COLO668 (cell line): ENCODE results near the gene FBXO24.
"Not testable (repeated sequence)": the region's sequence is repeated elsewhere in the genome, so short reads cannot be mapped to it uniquely, and the experiment has no call there.

Experiments used
- DNase-seq: peaks from one replicate; lab custom pipeline; 2025; ENCODE audit not compliant: unreplicated experiment; lab: John Stamatoyannopoulos, UW

FBXO24 gene

DNA sequence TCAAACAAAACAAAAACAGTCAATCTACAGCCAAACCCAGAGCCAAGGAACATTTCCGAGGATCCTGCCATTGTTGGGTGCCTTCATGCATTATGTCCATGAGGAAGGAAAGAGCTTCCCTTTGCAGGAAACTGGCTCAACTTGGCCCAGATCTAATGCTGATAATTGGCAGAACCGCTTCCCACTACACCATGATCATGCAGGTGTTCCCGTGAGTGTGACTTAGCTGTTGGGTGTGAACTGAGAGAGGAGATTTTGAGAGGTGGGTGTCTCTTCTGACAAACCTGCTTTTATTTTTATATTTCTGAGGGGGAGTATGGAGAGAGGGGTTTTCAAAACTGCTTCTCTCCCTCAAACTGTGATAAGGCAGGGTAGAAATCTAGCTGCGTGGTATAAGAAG, 27.0 kb upstream of the FBXO24 start:
- DNase-seq = no peak

DNA sequence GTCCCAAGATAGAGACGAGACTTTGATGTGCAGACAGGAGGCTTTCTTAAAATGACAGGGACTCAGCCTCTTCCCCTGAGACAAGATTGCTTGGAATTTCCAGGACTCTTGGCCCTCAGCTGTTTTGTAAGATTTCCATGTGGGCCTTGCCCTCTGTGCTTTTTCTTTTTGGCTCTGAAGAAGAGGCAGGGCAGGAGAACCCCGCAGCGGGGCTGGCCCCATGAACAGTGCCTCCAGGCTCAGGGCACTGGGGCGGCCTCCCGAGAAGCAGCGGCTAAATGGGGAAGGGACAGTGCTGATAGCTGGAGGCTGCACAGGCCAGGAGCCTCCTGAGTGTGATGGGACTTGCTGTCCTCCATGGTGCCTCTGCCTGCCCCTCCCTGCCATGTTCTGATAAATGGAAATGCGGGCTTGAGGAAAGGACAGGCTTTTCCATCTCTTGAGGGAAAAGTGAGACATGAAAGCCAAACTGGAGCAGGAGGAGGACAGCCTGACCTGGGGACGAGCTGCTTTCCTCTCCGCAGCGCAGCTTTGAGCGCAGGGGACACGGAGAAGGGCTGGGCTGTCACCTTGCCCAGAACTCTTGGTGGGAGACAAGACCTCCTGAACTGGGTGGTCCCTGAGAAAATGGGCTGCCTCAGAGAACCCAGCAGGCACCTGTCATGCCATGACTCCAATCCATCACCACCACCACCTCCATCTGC, 24.5 kb upstream of the FBXO24 start:
- DNase-seq = no peak

DNA sequence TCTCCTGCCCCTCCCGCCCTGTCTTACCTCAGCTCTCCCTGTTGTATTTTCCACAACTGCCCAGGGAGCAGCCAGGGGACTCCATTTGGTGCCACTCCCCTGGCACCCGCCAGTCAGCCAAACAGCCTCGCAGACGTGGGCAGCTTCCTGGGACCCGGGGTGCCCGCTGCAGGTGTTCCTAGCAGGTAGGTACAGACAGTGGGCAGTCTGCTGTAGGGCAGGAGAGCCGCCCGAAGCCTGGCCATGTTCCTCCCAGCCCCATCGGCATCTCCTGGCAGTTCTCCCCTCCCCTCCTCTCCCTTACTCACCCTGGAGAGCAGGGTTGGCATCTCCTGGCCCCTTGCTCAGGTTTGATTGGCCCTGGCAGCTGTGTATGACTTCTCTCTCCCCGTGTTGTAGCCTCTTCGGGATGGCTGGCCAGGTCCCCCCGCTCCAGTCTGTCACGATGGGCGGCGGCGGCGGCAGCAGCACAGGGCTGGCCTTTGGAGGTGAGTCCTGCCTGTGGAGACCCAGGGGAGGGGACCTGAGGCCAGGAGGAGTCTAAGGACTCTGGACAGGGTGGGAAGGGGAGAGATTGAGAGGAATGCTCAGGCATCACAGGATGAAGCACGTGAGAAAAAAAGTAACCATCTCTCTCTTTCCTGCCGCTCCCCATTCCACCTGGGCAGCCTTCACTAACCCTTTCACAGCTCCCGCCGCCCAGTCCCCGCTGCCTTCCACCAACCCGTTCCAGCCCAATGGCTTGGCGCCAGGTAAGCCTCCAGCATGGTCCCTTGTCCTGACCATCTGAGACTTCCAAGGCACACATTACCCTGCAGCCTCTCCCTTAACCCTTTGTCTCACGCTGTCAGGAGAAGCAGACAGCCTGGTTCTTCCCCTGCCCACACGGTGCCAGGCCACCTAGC, 23.7 kb upstream of the FBXO24 start:
- DNase-seq = no peak

- DNase-seq = no peak
These were observed 23.0 kb upstream of the FBXO24 start for GRCh38 chr7:100563100-100563564.

DNA sequence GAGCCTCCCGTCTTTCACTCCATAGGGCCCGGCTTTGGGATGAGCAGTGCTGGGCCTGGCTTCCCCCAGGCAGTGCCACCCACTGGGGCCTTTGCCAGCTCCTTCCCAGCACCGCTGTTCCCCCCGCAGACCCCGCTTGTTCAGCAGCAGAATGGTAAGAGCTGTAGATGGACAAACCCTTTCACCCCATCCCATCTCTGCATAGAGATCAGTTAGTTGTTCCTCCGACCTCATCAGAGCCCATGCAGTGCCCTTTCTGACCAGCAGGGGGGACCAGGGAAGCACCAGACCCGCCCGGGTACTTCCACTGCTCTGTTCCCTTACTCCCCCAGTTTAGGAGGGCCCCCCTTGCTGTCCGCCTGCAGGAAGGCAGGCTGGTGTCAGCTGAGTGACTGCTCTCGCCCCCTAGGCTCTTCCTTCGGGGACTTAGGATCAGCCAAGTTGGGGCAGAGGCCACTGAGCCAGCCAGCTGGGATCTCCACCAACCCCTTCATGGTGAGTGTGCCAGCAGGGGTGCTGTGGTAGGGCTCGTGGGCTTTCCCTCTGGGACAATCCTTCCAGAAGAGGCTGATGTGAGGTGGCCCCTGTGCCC, 22.2 kb upstream of the FBXO24 start:
- peak; percentile 65 for DNase-seq

DNA sequence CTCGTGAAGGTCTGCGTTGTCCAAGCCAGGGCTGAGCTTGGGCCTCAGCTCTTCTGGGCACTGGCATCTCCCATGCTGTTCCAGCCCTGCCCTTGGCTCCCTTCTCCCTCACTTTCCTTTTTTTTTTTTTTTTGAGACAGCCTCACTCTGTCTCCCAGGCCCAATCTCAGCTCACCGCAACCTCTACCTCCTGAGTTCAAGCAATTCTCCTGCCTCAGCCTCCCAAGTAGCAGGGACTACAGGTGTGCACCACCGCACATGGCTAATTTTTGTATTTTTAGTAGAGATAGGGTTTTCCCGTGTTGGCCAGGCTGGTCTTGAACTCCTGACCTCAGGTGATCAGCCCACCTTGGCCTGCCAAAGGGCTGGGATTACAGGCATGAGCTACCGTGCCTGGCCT, 21.7 kb upstream of the FBXO24 start:
- DNase-seq = not testable (repeated sequence)

DNA sequence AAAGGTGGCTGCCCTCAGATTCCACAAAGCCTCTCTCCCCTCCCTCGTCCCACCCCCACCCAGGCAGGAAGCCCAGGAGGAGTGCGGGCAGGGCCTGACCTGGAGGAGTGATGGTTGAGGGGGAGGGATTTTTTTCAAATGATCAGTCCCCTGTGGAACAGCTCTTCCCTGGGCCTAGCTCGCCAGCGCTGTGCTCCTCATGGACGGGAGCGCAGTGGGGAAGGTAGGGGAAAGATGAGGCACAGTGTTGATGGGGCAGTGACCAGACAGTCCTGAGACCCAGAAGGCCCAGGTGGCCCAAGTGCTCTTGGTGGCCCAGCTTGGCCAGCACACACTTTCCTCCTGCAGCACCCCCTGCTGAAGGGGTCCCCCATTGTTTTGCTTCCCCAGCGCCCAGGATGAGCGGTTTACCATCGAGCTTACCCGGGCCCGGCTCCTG, 21.0 kb upstream of the FBXO24 start:
- no peak for DNase-seq

GRCh38 chr7:100566018-100566531, 20.1 kb upstream of the FBXO24 start:
- no peak for DNase-seq

- no peak for DNase-seq
These were observed 18.9 kb upstream of the FBXO24 start for GRCh38 chr7:100567031-100567730.

DNA sequence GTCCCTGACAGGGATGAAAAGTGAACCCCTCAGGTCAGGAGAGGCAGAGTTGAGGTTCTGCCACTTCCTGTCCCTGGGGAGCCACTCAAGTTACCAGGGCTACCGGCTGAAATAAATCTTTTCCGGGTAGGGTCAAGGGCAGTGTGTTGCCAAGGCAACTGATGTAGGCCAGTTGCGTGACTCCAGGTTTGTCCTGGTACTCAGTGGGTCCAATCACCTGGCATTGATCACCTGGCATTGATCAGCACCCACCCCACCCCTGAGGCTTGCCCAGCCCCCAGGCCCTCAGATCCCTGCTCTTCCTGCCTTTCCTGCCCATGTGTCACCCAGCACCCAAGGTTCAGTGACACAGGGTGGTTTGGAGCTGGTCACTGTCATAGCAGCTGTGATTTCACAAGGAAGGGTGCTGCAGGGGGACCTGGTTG, 18.4 kb upstream of the FBXO24 start:
- DNase-seq = peak; percentile 50

- DNase-seq = peak; percentile 18
These were observed 17.8 kb upstream of the FBXO24 start for GRCh38 chr7:100568176-100568895.

- DNase-seq = peak; percentile 79
These were observed 17.0 kb upstream of the FBXO24 start for GRCh38 chr7:100568896-100569844.

DNA sequence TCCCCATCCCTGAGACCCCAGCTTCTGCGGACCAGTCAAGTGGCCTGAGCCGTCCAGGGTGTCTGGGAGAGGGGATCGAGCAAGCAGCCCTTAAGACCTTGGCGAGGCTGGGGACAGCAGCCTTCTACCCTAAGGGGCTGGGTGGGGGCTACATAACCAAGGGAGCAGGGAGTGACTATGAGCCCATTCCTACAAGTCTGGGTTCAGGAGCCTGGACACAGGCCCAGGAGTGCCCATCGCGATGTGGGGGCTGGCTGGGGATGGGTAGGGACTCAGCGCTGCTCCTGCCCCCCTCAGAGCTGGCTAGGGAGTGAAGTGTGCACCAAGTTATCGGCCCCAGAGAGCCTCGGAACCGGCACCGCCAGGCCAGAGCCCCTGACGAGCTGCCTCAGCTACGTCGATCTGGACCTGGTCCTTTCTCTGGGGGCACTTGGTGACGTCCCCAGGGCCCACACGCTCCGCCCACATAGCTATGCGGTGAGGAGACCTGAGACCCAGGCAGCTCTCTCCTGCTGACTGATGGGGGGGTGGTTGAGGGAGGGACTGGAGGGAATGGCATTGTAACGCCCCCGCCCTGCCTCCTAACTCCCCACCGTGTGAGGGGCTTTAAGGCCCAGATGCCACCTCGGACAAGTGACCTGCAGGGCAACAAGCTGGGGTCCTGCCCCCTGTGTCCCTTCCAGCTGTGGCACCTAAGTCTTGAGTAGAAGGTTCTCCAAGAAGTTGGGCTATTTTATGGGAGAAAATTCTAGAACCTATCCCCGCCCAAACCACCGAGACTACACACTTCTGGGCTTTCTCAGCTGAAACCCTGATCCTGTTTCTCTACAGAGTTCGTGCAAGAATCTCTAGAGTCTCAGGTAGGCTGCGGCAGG, 14.9 kb upstream of the FBXO24 start:
- peak; percentile 5 for DNase-seq

DNA sequence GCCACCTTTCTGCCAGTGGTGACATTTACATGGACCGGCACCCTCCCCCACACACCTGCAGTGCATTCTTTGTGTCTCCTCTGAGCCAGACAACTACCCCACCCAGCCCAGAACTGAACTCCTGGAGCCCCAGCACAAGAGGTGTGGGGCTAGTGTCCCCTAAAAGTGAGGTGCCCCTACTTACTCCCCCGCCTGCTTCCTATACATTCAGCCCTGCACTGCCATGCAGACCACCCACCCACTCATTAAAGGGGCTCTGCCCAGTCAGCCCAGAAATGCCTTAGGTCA, 14.4 kb upstream of the FBXO24 start:
- peak; percentile 11 for DNase-seq

- DNase-seq = no peak
These were observed 13.7 kb upstream of the FBXO24 start for GRCh38 chr7:100572281-100572948.

GRCh38 chr7:100572949-100573675, 13.0 kb upstream of the FBXO24 start:
- DNase-seq = no peak

DNA sequence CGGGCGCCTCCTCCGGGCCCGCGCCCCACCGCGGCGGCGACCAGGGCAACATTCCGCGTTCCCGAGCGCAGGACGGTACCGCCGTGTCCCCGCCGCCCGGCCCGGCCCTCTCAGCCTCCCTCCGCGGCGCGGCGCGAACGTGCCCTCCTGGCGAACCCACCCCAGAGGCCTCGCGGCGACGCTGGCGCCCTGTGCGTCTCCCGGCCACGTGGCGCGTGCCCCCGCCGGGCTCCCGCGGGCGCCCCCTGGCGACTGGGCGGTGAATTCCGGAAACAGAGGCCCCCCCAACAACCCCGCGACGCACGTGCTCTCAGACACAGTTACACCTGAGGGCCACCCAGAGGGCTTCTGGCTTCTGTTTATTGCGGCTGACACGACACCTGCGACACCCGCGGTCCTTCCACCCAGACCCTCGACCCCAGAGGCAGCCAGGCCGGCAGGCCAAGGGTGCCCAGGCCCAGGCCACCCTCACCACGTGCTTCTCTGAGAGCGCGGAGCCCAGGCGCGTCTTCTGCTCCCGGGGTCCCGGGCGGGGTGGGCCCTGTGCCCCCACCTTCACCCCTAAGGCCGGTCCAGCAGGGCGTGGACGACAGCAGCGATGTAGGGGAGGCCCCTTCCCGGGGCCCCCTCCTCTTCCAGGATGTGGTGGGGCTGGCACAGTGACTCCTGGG, 12.3 kb upstream of the FBXO24 start, which contains the start of gene SAP25:
Gene SAP25, minus strand, starts transcription at position 210 of the 671 bp plus-strand sequence. Its CDS starts 158 bp downstream, at position 52.
- DNase-seq = no peak
